Measurements from ENCODE around the gene ARMC8.

Gene ARMC8

DNA sequence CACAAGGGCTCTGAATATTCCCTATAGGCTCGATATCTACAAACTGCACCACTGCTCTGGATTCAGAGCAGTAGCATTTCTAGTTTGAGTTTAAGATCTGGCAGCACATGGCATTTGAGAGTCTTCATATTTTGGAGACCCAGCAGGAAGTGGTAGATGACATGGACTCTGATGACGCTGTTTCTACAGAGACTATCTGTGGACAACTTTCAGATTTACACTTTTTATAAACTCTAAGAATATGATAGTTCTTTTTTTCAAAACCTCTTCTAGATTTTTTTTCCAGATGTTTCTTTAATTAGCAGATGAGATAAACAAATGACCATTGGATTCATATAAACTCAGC is 35.8 kb downstream of the ARMC8 start:
- DNase-seq (ENCODE audit: low read depth), result peak; percentile 35
- no peak overlapping the region for H3K4me3 ChIP-seq (ENCODE audit: low read depth, low read length)
- TF ChIP-seq POLR2A (IDR thresholded peaks at IDR 0.05; ENCODE audit: extremely low read depth, insufficient read length) (no peak), MYC (IDR thresholded peaks at IDR 0.05; ENCODE audit: low read depth, low read length) (no peak)
- TF ChIP-seq, protein P1, sequence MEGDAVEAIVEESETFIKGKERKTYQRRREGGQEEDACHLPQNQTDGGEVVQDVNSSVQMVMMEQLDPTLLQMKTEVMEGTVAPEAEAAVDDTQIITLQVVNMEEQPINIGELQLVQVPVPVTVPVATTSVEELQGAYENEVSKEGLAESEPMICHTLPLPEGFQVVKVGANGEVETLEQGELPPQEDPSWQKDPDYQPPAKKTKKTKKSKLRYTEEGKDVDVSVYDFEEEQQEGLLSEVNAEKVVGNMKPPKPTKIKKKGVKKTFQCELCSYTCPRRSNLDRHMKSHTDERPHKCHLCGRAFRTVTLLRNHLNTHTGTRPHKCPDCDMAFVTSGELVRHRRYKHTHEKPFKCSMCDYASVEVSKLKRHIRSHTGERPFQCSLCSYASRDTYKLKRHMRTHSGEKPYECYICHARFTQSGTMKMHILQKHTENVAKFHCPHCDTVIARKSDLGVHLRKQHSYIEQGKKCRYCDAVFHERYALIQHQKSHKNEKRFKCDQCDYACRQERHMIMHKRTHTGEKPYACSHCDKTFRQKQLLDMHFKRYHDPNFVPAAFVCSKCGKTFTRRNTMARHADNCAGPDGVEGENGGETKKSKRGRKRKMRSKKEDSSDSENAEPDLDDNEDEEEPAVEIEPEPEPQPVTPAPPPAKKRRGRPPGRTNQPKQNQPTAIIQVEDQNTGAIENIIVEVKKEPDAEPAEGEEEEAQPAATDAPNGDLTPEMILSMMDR (IDR thresholded peaks at IDR 0.05; ENCODE audit: low read depth, low read length), result no peak
- TF ChIP-seq, protein P2, sequence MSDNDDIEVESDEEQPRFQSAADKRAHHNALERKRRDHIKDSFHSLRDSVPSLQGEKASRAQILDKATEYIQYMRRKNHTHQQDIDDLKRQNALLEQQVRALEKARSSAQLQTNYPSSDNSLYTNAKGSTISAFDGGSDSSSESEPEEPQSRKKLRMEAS (IDR thresholded peaks at IDR 0.05; ENCODE audit: low read depth, low read length), result no peak

DNA sequence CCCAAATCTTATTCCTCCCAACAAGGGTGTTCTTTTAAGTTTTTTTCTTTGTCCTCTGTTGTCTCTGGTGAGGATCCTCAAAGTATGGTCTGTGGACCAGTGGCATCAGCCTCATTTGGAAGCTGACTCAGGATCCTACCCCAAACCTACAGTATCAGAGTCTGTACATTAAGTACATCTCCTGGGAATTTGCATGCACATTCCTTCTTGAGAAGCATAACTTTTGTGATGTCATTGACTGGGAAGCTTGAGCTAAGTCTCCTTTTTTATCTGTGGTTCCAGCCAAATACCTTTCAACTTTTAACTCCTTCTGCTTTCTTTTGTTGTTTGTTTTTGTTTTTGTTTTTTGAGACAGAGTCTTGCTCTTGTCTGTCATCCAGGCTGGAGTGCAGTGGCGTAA is 40.5 kb downstream of the ARMC8 start:
- H3K4me3 ChIP-seq (ENCODE audit: low read depth, low read length), result no peak overlapping the region
- no peak for TF ChIP-seq POLR2A (IDR thresholded peaks at IDR 0.05; ENCODE audit: extremely low read depth, insufficient read length)
- no peak for TF ChIP-seq MYC (IDR thresholded peaks at IDR 0.05; ENCODE audit: low read depth, low read length)
- TF ChIP-seq, protein P1 (IDR thresholded peaks at IDR 0.05; ENCODE audit: low read depth, low read length), result no peak
- TF ChIP-seq, protein P2 (IDR thresholded peaks at IDR 0.05; ENCODE audit: low read depth, low read length), result no peak
- no peak for DNase-seq (ENCODE audit: low read depth)

DNA sequence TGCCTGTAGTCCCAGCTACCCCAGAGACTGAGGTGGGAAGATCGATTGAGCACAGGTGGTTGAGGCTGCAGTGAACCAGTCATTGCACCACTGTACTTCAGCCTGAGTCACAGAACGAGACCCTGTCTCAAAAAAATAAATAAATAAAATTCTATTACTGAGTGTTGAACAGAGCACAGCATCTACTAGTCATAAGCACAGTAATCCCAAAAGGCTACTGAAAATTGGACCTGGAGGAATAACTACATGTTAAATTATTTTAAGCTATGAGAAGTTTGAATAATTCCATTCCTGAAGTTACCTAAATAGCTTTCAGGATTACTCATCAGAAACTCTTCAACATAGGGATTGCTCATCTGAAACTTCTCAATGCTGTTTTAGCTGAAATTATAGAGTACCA is 43.4 kb downstream of the ARMC8 start:
- H3K4me3 ChIP-seq (ENCODE audit: low read depth, low read length), result no peak overlapping the region
- DNase-seq (ENCODE audit: low read depth), result no peak
- TF ChIP-seq POLR2A (IDR thresholded peaks at IDR 0.05; ENCODE audit: extremely low read depth, insufficient read length) (no peak), MYC (IDR thresholded peaks at IDR 0.05; ENCODE audit: low read depth, low read length) (no peak)
- TF ChIP-seq, protein P1 (IDR thresholded peaks at IDR 0.05; ENCODE audit: low read depth, low read length), result no peak

DNA sequence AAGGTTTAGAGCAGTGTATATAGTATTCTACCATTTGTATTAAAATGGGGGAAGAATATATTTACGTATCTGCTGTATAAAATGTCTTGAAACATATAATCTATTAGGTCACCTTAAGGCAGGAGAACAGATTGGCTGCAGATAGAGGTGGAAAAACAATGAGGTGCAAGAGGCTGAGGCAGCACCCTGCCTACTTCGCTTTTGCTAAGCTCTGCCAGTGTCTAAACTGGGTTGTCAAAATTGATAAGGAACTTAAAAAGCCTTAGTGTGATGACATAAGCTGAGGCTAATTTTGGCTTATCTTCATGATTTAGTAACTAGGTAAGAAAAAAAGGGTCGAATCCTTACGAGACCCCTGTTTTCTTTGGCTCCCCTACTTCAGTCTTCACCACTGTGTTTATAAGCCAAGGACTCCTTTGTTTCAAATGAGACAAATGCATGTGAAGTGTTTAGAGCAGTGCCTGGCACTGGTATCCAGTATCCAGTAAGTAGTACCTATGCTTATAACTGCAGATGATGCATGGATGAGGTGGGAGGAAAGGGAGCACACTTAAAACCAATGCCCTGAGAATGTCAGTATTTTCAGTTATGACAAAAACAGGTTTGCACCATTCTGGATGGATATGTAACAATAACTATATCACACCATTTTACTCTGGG is 45.7 kb downstream of the ARMC8 start:
- TF ChIP-seq POLR2A (IDR thresholded peaks at IDR 0.05; ENCODE audit: extremely low read depth, insufficient read length) (no peak), MYC (IDR thresholded peaks at IDR 0.05; ENCODE audit: low read depth, low read length) (no peak)
- TF ChIP-seq, protein P1 (IDR thresholded peaks at IDR 0.05; ENCODE audit: low read depth, low read length), result no peak
- TF ChIP-seq, protein P2 (IDR thresholded peaks at IDR 0.05; ENCODE audit: low read depth, low read length), result no peak
- H3K4me3 ChIP-seq (ENCODE audit: low read depth, low read length), result no peak overlapping the region
- no peak for DNase-seq (ENCODE audit: low read depth)

DNA sequence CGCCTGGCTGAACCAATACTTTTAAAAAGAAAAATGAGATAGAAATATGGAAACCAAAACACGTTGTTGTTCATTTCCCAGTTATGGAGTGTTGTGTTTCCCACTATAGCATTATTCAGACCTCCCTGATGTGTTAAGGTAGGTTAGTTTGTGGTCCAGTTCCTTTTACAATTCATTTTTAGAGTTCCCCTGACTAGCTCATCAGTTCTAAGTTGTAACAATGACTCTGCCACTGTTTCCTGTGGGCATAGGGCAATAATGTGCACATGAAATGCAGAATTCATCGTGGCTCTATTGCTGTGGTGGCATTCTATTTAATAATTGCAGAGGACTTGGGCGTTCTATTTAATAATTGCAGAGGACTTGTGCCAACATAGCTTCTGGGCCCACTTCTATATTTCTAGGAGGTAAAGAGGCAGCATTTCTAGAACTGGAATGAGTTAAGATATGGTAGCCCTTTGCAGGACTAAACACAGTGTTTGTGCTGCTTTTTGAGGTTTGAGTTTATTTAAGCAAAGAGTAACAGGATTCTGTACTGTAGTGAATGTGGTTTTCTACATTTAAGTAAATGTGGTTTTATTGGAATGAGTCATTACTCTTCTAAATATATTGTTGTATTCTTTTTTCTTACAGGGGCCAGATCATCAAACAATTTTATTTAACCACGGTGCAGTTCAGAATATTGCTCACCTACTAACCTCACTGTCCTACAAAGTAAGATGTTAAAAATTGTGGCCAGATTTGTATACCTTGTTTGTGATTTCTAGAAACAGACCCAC is 47.5 kb downstream of the ARMC8 start:
- DNase-seq (ENCODE audit: low read depth), result no peak
- TF ChIP-seq, protein P2 (IDR thresholded peaks at IDR 0.05; ENCODE audit: low read depth, low read length), result no peak
- TF ChIP-seq MYC (IDR thresholded peaks at IDR 0.05; ENCODE audit: low read depth, low read length) (no peak), POLR2A (IDR thresholded peaks at IDR 0.05; ENCODE audit: extremely low read depth, insufficient read length) (no peak)
- TF ChIP-seq, protein P1 (IDR thresholded peaks at IDR 0.05; ENCODE audit: low read depth, low read length), result no peak

More for the DNA sequence above, 47.5 kb downstream of the ARMC8 start:
- no peak overlapping the region for H3K4me3 ChIP-seq (ENCODE audit: low read depth, low read length)
